Panc1 (cell line): ENCODE data around the gene ASTN2.

Experiments used
- TF ChIP-seq, protein P1 (sequence below): fragments of 450-650 bp; IDR thresholded peaks from 2 replicates; pipeline ENCODE4 v1.5.1; 2017; ENCODE audit warnings: mild to moderate bottlenecking
- TF ChIP-seq, protein P2 (sequence below), 2 experiments: IDR thresholded peaks; 2 replicates each; pipeline ENCODE4 v1.6.1; 2011 to 2012; ENCODE audit warnings: low read depth in 2 of 2, control low read depth in 1 of 2, low read length in 1 of 2, mild to moderate bottlenecking in 1 of 2, moderate library complexity in 1 of 2; ENCODE audit not compliant: insufficient read depth in 1 of 2

DNA sequence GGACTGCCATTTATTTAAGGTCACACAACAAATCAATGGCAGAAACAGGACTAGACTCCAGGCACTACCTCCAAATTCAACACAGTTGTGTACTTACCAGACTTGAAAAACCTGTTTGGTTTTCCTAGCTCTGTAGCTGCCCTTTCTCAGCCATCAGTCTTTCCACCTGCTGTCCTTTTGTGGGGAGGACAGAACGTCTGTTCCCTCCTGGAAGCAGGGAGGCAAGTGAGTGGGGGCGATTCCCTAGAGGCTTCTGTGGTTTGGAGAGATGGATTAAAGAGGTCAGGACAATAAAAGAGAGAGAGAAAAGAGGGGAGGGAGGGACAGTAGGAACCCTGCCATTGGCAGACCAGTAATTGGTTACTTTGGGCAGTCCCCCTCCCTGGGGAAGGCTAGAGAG, 14.7 kb downstream of the ASTN2 start:
- TF ChIP-seq, protein P1, sequence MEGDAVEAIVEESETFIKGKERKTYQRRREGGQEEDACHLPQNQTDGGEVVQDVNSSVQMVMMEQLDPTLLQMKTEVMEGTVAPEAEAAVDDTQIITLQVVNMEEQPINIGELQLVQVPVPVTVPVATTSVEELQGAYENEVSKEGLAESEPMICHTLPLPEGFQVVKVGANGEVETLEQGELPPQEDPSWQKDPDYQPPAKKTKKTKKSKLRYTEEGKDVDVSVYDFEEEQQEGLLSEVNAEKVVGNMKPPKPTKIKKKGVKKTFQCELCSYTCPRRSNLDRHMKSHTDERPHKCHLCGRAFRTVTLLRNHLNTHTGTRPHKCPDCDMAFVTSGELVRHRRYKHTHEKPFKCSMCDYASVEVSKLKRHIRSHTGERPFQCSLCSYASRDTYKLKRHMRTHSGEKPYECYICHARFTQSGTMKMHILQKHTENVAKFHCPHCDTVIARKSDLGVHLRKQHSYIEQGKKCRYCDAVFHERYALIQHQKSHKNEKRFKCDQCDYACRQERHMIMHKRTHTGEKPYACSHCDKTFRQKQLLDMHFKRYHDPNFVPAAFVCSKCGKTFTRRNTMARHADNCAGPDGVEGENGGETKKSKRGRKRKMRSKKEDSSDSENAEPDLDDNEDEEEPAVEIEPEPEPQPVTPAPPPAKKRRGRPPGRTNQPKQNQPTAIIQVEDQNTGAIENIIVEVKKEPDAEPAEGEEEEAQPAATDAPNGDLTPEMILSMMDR = no peak
- TF ChIP-seq, protein P2, sequence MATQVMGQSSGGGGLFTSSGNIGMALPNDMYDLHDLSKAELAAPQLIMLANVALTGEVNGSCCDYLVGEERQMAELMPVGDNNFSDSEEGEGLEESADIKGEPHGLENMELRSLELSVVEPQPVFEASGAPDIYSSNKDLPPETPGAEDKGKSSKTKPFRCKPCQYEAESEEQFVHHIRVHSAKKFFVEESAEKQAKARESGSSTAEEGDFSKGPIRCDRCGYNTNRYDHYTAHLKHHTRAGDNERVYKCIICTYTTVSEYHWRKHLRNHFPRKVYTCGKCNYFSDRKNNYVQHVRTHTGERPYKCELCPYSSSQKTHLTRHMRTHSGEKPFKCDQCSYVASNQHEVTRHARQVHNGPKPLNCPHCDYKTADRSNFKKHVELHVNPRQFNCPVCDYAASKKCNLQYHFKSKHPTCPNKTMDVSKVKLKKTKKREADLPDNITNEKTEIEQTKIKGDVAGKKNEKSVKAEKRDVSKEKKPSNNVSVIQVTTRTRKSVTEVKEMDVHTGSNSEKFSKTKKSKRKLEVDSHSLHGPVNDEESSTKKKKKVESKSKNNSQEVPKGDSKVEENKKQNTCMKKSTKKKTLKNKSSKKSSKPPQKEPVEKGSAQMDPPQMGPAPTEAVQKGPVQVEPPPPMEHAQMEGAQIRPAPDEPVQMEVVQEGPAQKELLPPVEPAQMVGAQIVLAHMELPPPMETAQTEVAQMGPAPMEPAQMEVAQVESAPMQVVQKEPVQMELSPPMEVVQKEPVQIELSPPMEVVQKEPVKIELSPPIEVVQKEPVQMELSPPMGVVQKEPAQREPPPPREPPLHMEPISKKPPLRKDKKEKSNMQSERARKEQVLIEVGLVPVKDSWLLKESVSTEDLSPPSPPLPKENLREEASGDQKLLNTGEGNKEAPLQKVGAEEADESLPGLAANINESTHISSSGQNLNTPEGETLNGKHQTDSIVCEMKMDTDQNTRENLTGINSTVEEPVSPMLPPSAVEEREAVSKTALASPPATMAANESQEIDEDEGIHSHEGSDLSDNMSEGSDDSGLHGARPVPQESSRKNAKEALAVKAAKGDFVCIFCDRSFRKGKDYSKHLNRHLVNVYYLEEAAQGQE (IDR thresholded peaks at IDR 0.05; ENCODE audit: insufficient read depth in 1 of 2, low read depth in 2 of 2, low read length in 1 of 2) = no peak
